Adrenal gland (tissue), 5 donors: Measurements from ENCODE around the gene ATXN7L1.

Experiments
- POLR2A ChIP-seq, 2 donors: fragments of 450-650 bp; IDR thresholded peaks; one replicate each; pipeline ENCODE4 v1.6.1; 2017; ENCODE audit warnings: antibody characterized with exemption in 2 of 2, mild to moderate bottlenecking in 2 of 2, moderate library complexity in 1 of 2
- TF ChIP-seq, protein P1 (sequence below), 6 experiments: fragments of 450-650 bp in 4 of 6; fragments of 200-600 bp in 2 of 6; sonication (generic) in 1 of 6; IDR thresholded peaks; 1 replicate in 5 of 6; 2 replicates in 1 of 6; pipeline versions ENCODE4 v1.5.1 to v1.8.0; 2016 to 2021; ENCODE audit warnings: antibody characterized with exemption in 6 of 6, mild to moderate bottlenecking in 2 of 6, moderate library complexity in 1 of 6
- donor health status: DM: no; HTN: no; CAD: no.

DNA sequence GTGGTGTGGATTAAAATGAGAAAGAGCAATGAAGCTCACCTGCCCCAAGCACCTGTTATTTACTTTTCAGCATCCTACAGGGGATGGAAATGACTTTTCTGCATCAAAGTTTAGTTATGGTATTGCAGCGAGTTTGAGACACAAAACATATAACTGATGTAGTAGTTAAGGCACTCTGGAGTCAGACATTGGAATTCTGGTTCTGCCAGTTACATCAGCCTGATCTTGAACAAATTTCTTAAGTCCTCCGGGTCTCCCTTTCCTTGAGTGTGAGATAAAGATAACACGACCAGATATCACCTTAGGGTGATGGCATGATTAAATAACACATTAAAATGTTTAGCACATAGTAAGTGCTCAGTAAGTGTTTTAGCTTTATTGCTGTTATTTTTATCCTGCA is 97.4 kb downstream of the ATXN7L1 start:
- TF ChIP-seq, protein P1, sequence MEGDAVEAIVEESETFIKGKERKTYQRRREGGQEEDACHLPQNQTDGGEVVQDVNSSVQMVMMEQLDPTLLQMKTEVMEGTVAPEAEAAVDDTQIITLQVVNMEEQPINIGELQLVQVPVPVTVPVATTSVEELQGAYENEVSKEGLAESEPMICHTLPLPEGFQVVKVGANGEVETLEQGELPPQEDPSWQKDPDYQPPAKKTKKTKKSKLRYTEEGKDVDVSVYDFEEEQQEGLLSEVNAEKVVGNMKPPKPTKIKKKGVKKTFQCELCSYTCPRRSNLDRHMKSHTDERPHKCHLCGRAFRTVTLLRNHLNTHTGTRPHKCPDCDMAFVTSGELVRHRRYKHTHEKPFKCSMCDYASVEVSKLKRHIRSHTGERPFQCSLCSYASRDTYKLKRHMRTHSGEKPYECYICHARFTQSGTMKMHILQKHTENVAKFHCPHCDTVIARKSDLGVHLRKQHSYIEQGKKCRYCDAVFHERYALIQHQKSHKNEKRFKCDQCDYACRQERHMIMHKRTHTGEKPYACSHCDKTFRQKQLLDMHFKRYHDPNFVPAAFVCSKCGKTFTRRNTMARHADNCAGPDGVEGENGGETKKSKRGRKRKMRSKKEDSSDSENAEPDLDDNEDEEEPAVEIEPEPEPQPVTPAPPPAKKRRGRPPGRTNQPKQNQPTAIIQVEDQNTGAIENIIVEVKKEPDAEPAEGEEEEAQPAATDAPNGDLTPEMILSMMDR (IDR thresholded peaks at IDR 0.05), result no peak
- no peak for TF ChIP-seq POLR2A (IDR thresholded peaks at IDR 0.05)
